Progenitor cell of endocrine pancreas (in vitro differentiated cells): Measurements from ENCODE around the gene RABL3. TPM values are rescaled to one million over a fixed set of nuclear protein-coding genes. Genes with fewer than 3 reads are reported as not detected.
"Not testable (repeated sequence)": the region's sequence is repeated elsewhere in the genome, so short reads cannot be mapped to it uniquely, and the experiment has no call there.

Experiments used
- DNase-seq: peaks from one replicate; pipeline ENCODE4 v3.0.0; 2021; ENCODE audit warnings: low spot score; ENCODE audit not compliant: unreplicated experiment
- H3K27ac Mint-ChIP-seq: 2 replicates; pipeline ENCODE4 v1.8.0; 2021; ENCODE audit warnings: mild to moderate bottlenecking, moderate library complexity, mixed read lengths
- H3K27me3 Mint-ChIP-seq: 2 replicates; pipeline ENCODE4 v1.8.0; 2021; ENCODE audit warnings: mixed read lengths
- H3K36me3 Mint-ChIP-seq: 2 replicates; pipeline ENCODE4 v1.8.0; 2022; ENCODE audit warnings: mixed read lengths; ENCODE audit not compliant: insufficient read depth
- H3K4me1 Mint-ChIP-seq: 2 replicates; pipeline ENCODE4 v1.8.0; 2021; ENCODE audit warnings: low read depth, mixed read lengths
- H3K4me3 Mint-ChIP-seq: 2 replicates; pipeline ENCODE4 v1.8.0; 2021; ENCODE audit warnings: low read depth, mild to moderate bottlenecking, moderate library complexity, mixed read lengths
- H3K9me3 Mint-ChIP-seq: 2 replicates; pipeline ENCODE4 v1.8.0; 2021; ENCODE audit warnings: low read depth, mixed read lengths
- CTCF ChIP-seq: fragments of 200-600 bp; sonication (generic); IDR thresholded peaks from one replicate; pipeline ENCODE4 v1.5.0; 2021; ENCODE audit warnings: antibody characterized with exemption, mild to moderate bottlenecking; ENCODE audit not compliant: unreplicated experiment
- long read RNA-seq: library from polyadenylated mRNA; unstranded; transcript quantifications from one replicate; pipeline ENCODE4 v2.0.0, GENCODE V29; 2020
- total RNA-seq: library from RNA; stranded (reverse); gene quantifications from 2 replicates; pipeline ENCODE4 v1.2.1, GENCODE V29; 2021

Gene RABL3, protein sequence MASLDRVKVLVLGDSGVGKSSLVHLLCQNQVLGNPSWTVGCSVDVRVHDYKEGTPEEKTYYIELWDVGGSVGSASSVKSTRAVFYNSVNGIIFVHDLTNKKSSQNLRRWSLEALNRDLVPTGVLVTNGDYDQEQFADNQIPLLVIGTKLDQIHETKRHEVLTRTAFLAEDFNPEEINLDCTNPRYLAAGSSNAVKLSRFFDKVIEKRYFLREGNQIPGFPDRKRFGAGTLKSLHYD
- 24.9 and 26.4 TPM in 2 replicates for total RNA-seq
- long read RNA-seq, transcript RABL3-201 (8 exons, 3,883 nt): major isoform, 141 of 156 reads
- long read RNA-seq, partial matches to known transcripts: 3 of 156 reads
- long read RNA-seq, other reads (novel, unspliced or antisense): 6 of 156 reads

DNA sequence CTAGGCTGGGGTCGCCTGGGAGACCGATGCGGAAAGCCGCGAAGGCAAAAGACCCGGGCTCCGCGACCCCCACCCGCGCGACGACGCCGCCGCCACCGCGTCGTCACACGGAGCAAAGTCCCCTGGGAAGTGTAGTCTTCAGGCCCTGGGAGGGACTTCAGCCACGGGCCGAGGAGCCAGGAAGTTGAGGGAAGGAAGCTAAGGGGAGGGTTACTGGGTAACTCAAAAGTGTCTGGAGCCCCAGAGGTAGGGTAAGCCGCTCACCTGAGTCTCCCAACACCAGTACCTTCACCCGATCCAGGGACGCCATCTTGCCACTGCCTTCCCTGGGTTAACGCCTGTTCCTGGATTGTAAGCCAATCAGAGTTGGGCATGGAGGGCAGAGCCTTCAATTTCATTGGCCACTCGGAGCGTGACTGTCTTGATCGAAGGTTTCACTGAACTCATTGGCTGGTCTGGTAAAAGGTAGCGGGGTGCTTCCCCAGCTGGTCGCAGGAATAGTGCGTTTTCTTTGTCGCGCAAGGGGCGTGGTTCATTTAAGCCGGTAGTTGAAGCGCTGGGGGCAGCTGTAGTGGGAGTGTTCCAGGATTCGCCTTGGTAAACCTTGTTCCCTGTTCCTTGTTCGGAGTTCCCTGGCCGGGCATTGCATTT lies at the start of gene RABL3, which contains the start of gene GTF2E1:
Gene RABL3, minus strand, starts transcription at position 319 of the 651 bp plus-strand sequence. Its CDS starts 9 bp downstream, at position 310.
Gene GTF2E1, plus strand, starts transcription at position 547 of the 651 bp plus-strand sequence. CDS start 7,809 bp downstream, outside the sequence.
- peaks cover 5% of the 10 kb centered on the region for H3K9me3 Mint-ChIP-seq
- H3K36me3 Mint-ChIP-seq: peaks cover 18% of the 10 kb centered on the region

GRCh38 chr3:120791913-120792312 lies 49.6 kb upstream of the RABL3 start:
- no peaks in the 10 kb centered on the region for H3K9me3 Mint-ChIP-seq
- no peaks in the 10 kb centered on the region for H3K27me3 Mint-ChIP-seq
- H3K27ac Mint-ChIP-seq: no peak overlapping the region
- no peaks in the 10 kb centered on the region for H3K36me3 Mint-ChIP-seq
- DNase-seq: no peak
- peaks cover 4% of the 10 kb centered on the region for H3K4me1 Mint-ChIP-seq
- TF ChIP-seq CTCF: no peak
- no peak overlapping the region for H3K4me3 Mint-ChIP-seq

More for the DNA sequence above, at the start of gene RABL3, which contains the start of gene GTF2E1:
- Mint-ChIP-seq H3K27ac (peak within 1 kb of the TSS; percentile 100), H3K4me3 (peak within 1 kb of the TSS; percentile 94), H3K4me1 (peaks cover 21% of the 10 kb centered on the region), H3K27me3 (no peaks in the 10 kb centered on the region)
- DNase-seq: peak; percentile 92
- TF ChIP-seq CTCF: no peak

DNA sequence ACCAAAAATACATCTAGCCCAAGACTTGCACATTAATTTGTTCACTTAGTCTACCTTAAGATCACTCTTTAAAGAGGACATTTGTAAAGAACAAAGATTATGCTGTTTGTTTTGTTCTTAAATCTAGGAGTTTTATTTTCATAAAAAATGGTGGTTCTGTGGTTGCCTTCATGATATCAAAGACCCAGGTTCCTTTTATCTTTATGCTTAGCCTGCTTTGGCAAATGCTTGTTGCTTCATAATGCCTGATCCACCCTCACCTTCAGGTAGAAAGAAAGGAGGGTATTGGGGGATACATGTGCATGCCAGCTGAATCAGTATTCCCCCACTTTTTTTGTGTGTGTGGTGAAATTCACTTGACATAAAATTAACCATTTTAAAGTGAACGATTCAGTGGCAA lies 48.7 kb upstream of the RABL3 start:
- H3K4me3 Mint-ChIP-seq: no peak overlapping the region
- peaks cover 3% of the 10 kb centered on the region for H3K9me3 Mint-ChIP-seq
- H3K27ac Mint-ChIP-seq: no peak overlapping the region
- H3K36me3 Mint-ChIP-seq: peaks cover 2% of the 10 kb centered on the region
- TF ChIP-seq CTCF: no peak
- H3K27me3 Mint-ChIP-seq: no peaks in the 10 kb centered on the region
- DNase-seq: no peak
- peaks cover 11% of the 10 kb centered on the region for H3K4me1 Mint-ChIP-seq

DNA sequence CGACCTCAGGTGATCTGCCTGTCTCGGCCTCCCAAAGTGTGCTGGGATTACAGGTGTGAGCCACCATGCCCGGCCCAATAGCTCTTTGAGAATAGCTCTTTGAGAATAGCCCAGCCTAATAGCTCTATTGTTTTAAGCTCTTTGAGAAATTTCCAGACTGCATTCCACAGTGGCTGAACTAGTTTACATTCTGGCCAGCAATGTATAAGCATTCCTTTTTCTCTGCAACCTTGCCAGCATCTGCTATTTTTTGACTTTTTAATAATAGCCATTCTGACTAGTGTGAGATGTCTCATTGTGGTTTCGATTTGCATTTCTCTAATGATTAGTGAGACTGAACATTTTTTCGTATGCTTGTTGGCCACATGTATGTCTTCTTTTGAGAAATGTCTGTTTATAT lies 43.5 kb upstream of the RABL3 start:
- DNase-seq, H3K27me3 Mint-ChIP-seq, H3K27ac Mint-ChIP-seq, H3K4me3 Mint-ChIP-seq, H3K9me3 Mint-ChIP-seq: not testable (repeated sequence)
- peaks cover 13% of the 10 kb centered on the region for H3K36me3 Mint-ChIP-seq
- H3K4me1 Mint-ChIP-seq: peaks cover 16% of the 10 kb centered on the region

GRCh38 chr3:120780977-120781376 lies 38.7 kb upstream of the RABL3 start:
- peaks cover 4% of the 10 kb centered on the region for H3K4me1 Mint-ChIP-seq
- no peaks in the 10 kb centered on the region for H3K27me3 Mint-ChIP-seq
- no peak overlapping the region for H3K27ac Mint-ChIP-seq
- DNase-seq: no peak
- TF ChIP-seq CTCF: no peak
- peaks cover 22% of the 10 kb centered on the region for H3K36me3 Mint-ChIP-seq
- H3K4me3 Mint-ChIP-seq: no peak overlapping the region
- H3K9me3 Mint-ChIP-seq: no peaks in the 10 kb centered on the region
